H1 (cell line): ENCODE results near the gene XRRA1. TPM values are rescaled to one million over a fixed set of nuclear protein-coding genes. Genes with fewer than 3 reads are reported as not detected.

Experiments used
- CTCF ChIA-PET: fragments of 300-600 bp; sonication (Branson Sonifier 250); formaldehyde crosslinking; loops from one replicate; lab custom pipeline; 2021; ENCODE audit not compliant: partially characterized antibody; lab: Charles Lee
- POLR2A ChIA-PET: fragments of 300-600 bp; sonication (Branson Sonifier 250); formaldehyde crosslinking; loops from one replicate; lab custom pipeline; 2021; ENCODE audit warnings: inconsistent platforms; ENCODE audit not compliant: partially characterized antibody; lab: Charles Lee
- DNase-seq, 2 experiments: peaks; one replicate each; pipeline versions ENCODE4 v3.0.0 to v3.0.0-alpha.2; 2010 to 2022; ENCODE audit warnings: low spot score in 2 of 2, low read depth in 1 of 2, mixed read lengths in 1 of 2
- FAIRE-seq: peaks from 2 replicates; lab custom pipeline; 2011; peaks lifted over from hg19 to GRCh38; lab: Jason Lieb, UNC
- H2AFZ ChIP-seq: 2 replicates; pipeline ENCODE4 v1.8.1; 2012; ENCODE audit warnings: low read length, inconsistent platforms
- H2AK5ac ChIP-seq: 2 replicates; pipeline ENCODE4 v1.6.1; 2013; ENCODE audit warnings: low read depth, low read length
- H2BK120ac ChIP-seq: replicated peaks from 2 replicates; pipeline ENCODE3; 2013; ENCODE audit warnings: low read depth, low read length, inconsistent platforms
- H2BK12ac ChIP-seq: 2 replicates; pipeline ENCODE4 v1.6.1; 2013; ENCODE audit warnings: low read depth, low read length
- H2BK15ac ChIP-seq: 2 replicates; pipeline ENCODE4 v1.6.1; 2013; ENCODE audit warnings: low read length
- H2BK20ac ChIP-seq: 2 replicates; pipeline ENCODE4 v1.6.1; 2013; ENCODE audit warnings: low read length
- H2BK5ac ChIP-seq: 2 replicates; pipeline ENCODE4 v1.6.1; 2013; ENCODE audit warnings: low read depth, low read length
- H3K14ac ChIP-seq: 2 replicates; pipeline ENCODE4 v1.6.1; 2013; ENCODE audit warnings: inconsistent platforms; ENCODE audit not compliant: insufficient read length
- H3K18ac ChIP-seq: 2 replicates; pipeline ENCODE4 v1.6.1; 2013; ENCODE audit warnings: low read length; ENCODE audit errors: extremely low read depth
- H3K23ac ChIP-seq: 2 replicates; pipeline ENCODE4 v1.6.1; 2013; ENCODE audit warnings: inconsistent platforms; ENCODE audit not compliant: insufficient read length
- H3K23me2 ChIP-seq: 2 replicates; pipeline ENCODE4 v1.6.1; 2013; ENCODE audit warnings: low read depth, low read length
- H3K27ac ChIP-seq: 2 replicates; pipeline ENCODE4 v1.6.1; 2011; ENCODE audit warnings: low read depth, low read length, inconsistent platforms
- H3K27me3 ChIP-seq, 4 experiments: replicated peaks in 1 of 4; 1 replicate in 1 of 4; 2 replicates in 3 of 4; pipeline versions ENCODE4 v1.6.1 to v1.8.1; 2011 to 2013; ENCODE audit warnings: low read length in 3 of 4, mild to moderate bottlenecking in 3 of 4, inconsistent platforms in 2 of 4, mixed read lengths in 2 of 4, moderate library complexity in 1 of 4; ENCODE audit not compliant: control insufficient read depth in 3 of 4, insufficient read depth in 3 of 4; ENCODE audit errors: extremely low read depth in 1 of 4
- H3K36me3 ChIP-seq, 4 experiments: 2 replicates each; pipeline versions ENCODE4 v1.6.1 to v1.8.1; 2011 to 2013; ENCODE audit warnings: mild to moderate bottlenecking in 4 of 4, low read length in 3 of 4, moderate library complexity in 2 of 4, control low read depth in 1 of 4, inconsistent platforms in 1 of 4; ENCODE audit not compliant: insufficient read depth in 4 of 4, control insufficient read depth in 2 of 4
- H3K4ac ChIP-seq: replicated peaks from 2 replicates; pipeline ENCODE3; 2013; ENCODE audit warnings: low read length, low read depth, mixed read lengths, inconsistent platforms; ENCODE audit not compliant: insufficient read length
- H3K4me1 ChIP-seq, 4 experiments: replicated peaks in 1 of 4; 1 replicate in 1 of 4; 2 replicates in 3 of 4; pipeline versions ENCODE4 v1.6.1 to v1.8.1; 2011 to 2013; ENCODE audit warnings: low read length in 3 of 4, inconsistent platforms in 2 of 4, mixed read lengths in 1 of 4; ENCODE audit not compliant: insufficient read depth in 4 of 4, control insufficient read depth in 3 of 4
- H3K4me2 ChIP-seq, 2 experiments: 2 replicates each; pipeline versions ENCODE4 v1.6.1 to v1.8.1; 2011 to 2013; ENCODE audit warnings: low read depth in 2 of 2, low read length in 2 of 2, control low read depth in 1 of 2, inconsistent platforms in 1 of 2, mild to moderate bottlenecking in 1 of 2; ENCODE audit not compliant: insufficient read depth in 1 of 2
- H3K4me3 ChIP-seq, 4 experiments: fragments of 200-600, 300-600 bp in 1 of 4; sonication (generic), shearing (Covaris generic), sonication (Bioruptor Twin) in 1 of 4; 2 replicates each; pipeline versions ENCODE4 v1.5.1 to v1.8.1; 2011 to 2016; ENCODE audit warnings: low read length in 4 of 4, low read depth in 3 of 4, control low read depth in 2 of 4, inconsistent platforms in 2 of 4, mild to moderate bottlenecking in 2 of 4, mixed read lengths in 1 of 4, moderate library complexity in 1 of 4; ENCODE audit not compliant: insufficient read depth in 2 of 4; ENCODE audit errors: extremely low read depth in 1 of 4
- H3K56ac ChIP-seq: replicated peaks from 2 replicates; pipeline ENCODE3; 2013; ENCODE audit warnings: low read depth, mild to moderate bottlenecking, mixed read lengths, low read length, inconsistent platforms; ENCODE audit not compliant: insufficient read length
- H3K79me1 ChIP-seq: 2 replicates; pipeline ENCODE4 v1.6.1; 2013; ENCODE audit warnings: low read depth, low read length, control low read depth
- H3K79me2 ChIP-seq, 2 experiments: 2 replicates each; pipeline versions ENCODE4 v1.6.1 to v1.8.1; 2012 to 2013; ENCODE audit warnings: low read length in 2 of 2, mild to moderate bottlenecking in 2 of 2, inconsistent platforms in 1 of 2; ENCODE audit not compliant: insufficient read depth in 2 of 2, control insufficient read depth in 1 of 2
- H3K9ac ChIP-seq, 4 experiments: replicated peaks in 1 of 4; 1 replicate in 1 of 4; 2 replicates in 3 of 4; pipeline versions ENCODE4 v1.6.1 to v1.8.1; 2011 to 2013; ENCODE audit warnings: low read depth in 3 of 4, low read length in 3 of 4, control low read depth in 2 of 4, mild to moderate bottlenecking in 2 of 4, moderate library complexity in 2 of 4, inconsistent platforms in 1 of 4; ENCODE audit errors: extremely low read depth in 1 of 4
- H3K9me3 ChIP-seq, 2 experiments: 2 replicates each; pipeline versions ENCODE4 v1.6.1 to v1.8.1; 2012 to 2013; ENCODE audit warnings: mild to moderate bottlenecking in 2 of 2, moderate library complexity in 2 of 2, control low read depth in 1 of 2, inconsistent platforms in 1 of 2, low read depth in 1 of 2, low read length in 1 of 2, mixed read lengths in 1 of 2; ENCODE audit not compliant: insufficient read depth in 2 of 2
- H4K20me1 ChIP-seq, 2 experiments: replicated peaks in 1 of 2; 2 replicates each; pipeline versions ENCODE3 to v1.8.1; 2011 to 2013; ENCODE audit warnings: inconsistent platforms in 2 of 2, low read length in 2 of 2, mild to moderate bottlenecking in 1 of 2; ENCODE audit not compliant: insufficient read depth in 2 of 2, control insufficient read depth in 1 of 2
- H4K5ac ChIP-seq: 2 replicates; pipeline ENCODE4 v1.6.1; 2013; ENCODE audit warnings: low read length, low read depth, mixed read lengths, inconsistent platforms; ENCODE audit not compliant: insufficient read length
- H4K8ac ChIP-seq: 2 replicates; pipeline ENCODE4 v1.8.0; 2013; ENCODE audit warnings: mild to moderate bottlenecking, moderate library complexity, low read length, inconsistent platforms; ENCODE audit not compliant: insufficient read depth; ENCODE audit errors: extremely low read depth
- H4K91ac ChIP-seq: replicated peaks from 2 replicates; pipeline ENCODE3; 2013; ENCODE audit warnings: low read length, mixed read lengths, inconsistent platforms; ENCODE audit not compliant: insufficient read length
- BACH1 ChIP-seq: IDR thresholded peaks from 2 replicates; pipeline ENCODE4 v1.6.1; 2012; ENCODE audit warnings: low read length, improper control_type of control experiment
- CREB1 ChIP-seq: IDR thresholded peaks from 2 replicates; pipeline ENCODE4 v1.6.1; 2012; ENCODE audit warnings: inconsistent platforms
- KDM4A ChIP-seq: IDR thresholded peaks from one replicate; pipeline ENCODE4 v1.7.1; 2012; ENCODE audit warnings: low read depth, mild to moderate bottlenecking, moderate library complexity, low read length, inconsistent platforms; ENCODE audit not compliant: severe bottlenecking
- RFX5 ChIP-seq: IDR thresholded peaks from 2 replicates; pipeline ENCODE4 v1.6.1; 2011; ENCODE audit warnings: low read depth, low read length, improper control_type of control experiment, borderline replicate concordance
- YY1 ChIP-seq: IDR thresholded peaks from 2 replicates; pipeline ENCODE4 v1.6.1; 2011; ENCODE audit warnings: low read depth, mild to moderate bottlenecking, low read length
- WGBS, 2 experiments: shearing (Covaris generic) in 1 of 2; methylation state at CpG; one replicate each; pipeline versions ENCODE4 v1.1.6 to v1.1.7; 2013 to 2015; ENCODE audit warnings: low lambda C conversion rate in 2 of 2, mixed read lengths in 2 of 2, inconsistent platforms in 1 of 2, low coverage in 1 of 2, missing lambda C conversion rate in 1 of 2; ENCODE audit not compliant: insufficient replicate concordance in 2 of 2, insufficient coverage in 1 of 2, insufficient read length in 1 of 2; ENCODE audit errors: extremely low coverage in 1 of 2, missing lambda C conversion rate in 1 of 2; 5-methylcytosine and 5-hydroxymethylcytosine counted together
- polyA plus RNA-seq, 7 experiments: library from polyadenylated mRNA; depleted of rRNA in 3 of 7; stranded (reverse) in 5 of 7; unstranded in 2 of 7; fragments of >200 nt in 5 of 7; fragments of 200-250 nt in 2 of 7; gene quantifications; 1 replicate in 5 of 7; 2 replicates in 1 of 7; 4 replicates in 1 of 7; pipeline versions ENCODE4 v1.2.1 to v1.2.3, GENCODE V29; 2011 to 2013; ENCODE audit warnings: missing spikeins in 2 of 7, mixed read lengths in 2 of 7
- total RNA-seq: library from RNA; stranded (reverse); fragmentation: NEBNext Ultra II Directional; extraction: Animal tissue kit (Norgen Biotek cat#: 25700); gene quantifications from 2 replicates; pipeline ENCODE4 v1.2.1, GENCODE V29; 2021

The XRRA1 gene
- total and polyA plus RNA-seq, 2 of the 8 experiments (the other 6 are each of a cell fraction or from before 2014, with no cell fraction given) = 2.1 to 7.1 TPM

DNA sequence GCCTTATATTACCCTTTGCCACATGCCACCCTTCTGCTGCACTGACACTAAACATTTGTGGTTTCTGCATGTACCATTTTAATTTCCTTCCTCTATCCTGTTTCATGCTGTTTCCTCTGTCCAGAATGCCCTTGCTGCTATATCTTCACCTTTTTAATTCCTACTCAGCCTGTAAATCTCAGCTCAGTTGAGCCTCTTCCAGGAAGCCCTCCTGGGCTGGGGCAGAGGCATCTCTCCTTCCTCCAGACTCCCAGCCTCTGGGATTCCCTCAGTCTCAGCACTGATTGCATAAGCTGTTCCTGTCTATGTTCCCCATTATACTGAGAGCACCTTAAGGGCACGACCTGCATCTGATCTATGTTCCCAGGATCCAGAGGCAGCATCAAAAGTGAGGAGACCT is 101.5 kb downstream of the XRRA1 start:
- CTCF ChIA-PET = interaction anchor here (0.6 kb wide), 1 partner anchor 246 kb away, joined by 3 read pairs; no protein-coding TSS in a partner anchor

More for the DNA sequence above, 101.5 kb downstream of the XRRA1 start:
- Histone ChIP-seq H3K27ac (no peak overlapping the region), H2BK15ac (no peak overlapping the region), H3K18ac (no peak overlapping the region), H3K9ac (no peak overlapping the region)
- no peak for TF ChIP-seq BACH1
- no peak for TF ChIP-seq CREB1
- TF ChIP-seq KDM4A = no peak
- TF ChIP-seq RFX5 = no peak
- no peak for TF ChIP-seq YY1
- TF ChIP-seq, all 59 proteins: peak for 0
- WGBS, 2 experiments = 89% methylated on average over 1 of the region's 1 CpG; no CpG with 5 or more reads in 1 of the 2 experiments
- no peak overlapping the region for H3K14ac ChIP-seq
- H3K23ac ChIP-seq = no peak overlapping the region
- no peak overlapping the region for H3K4me3 ChIP-seq
- H2BK12ac ChIP-seq = no peak overlapping the region
- H3K4me1 ChIP-seq = peaks cover 0 to 11% (median 6%) of the 10 kb centered on the region in 4 experiments; a peak in 4 of 7 replicates
- H4K20me1 ChIP-seq = no peaks in the 10 kb centered on the region
- H3K9me3 ChIP-seq = no peaks in the 10 kb centered on the region
- no peaks in the 10 kb centered on the region for H3K79me2 ChIP-seq
- no peaks in the 10 kb centered on the region for H3K23me2 ChIP-seq
- H3K36me3 ChIP-seq = peaks cover 0 to 7% (median 2%) of the 10 kb centered on the region in 4 experiments; a peak in 3 of 8 replicates
- no peak overlapping the region for H4K5ac ChIP-seq
- H4K8ac ChIP-seq = no peak overlapping the region
- H3K4me2 ChIP-seq = no peak overlapping the region
- no peaks in the 10 kb centered on the region for H3K27me3 ChIP-seq
- H2BK120ac ChIP-seq = no peak overlapping the region
- no peak overlapping the region for H2BK20ac ChIP-seq
- H2BK5ac ChIP-seq = no peak overlapping the region
- DNase-seq (no peak), FAIRE-seq (no peak)
- H3K56ac ChIP-seq = no peak overlapping the region
- no peak overlapping the region for H2AFZ ChIP-seq
- H3K79me1 ChIP-seq = no peaks in the 10 kb centered on the region; the same call in 1 of the 2 replicates
- POLR2A ChIA-PET = no interaction called here
- no peak overlapping the region for H2AK5ac ChIP-seq
- H4K91ac ChIP-seq = no peak overlapping the region
- H3K4ac ChIP-seq = no peak overlapping the region
